Left ventricle myocardium inferior (tissue), 1 donor: Measurements from ENCODE around the gene CDS2. TPM values are rescaled to one million over a fixed set of nuclear protein-coding genes. Genes with fewer than 3 reads are reported as not detected.

Experiments used
- DNase-seq: peaks from one replicate; pipeline ENCODE4 v3.0.0-alpha.2; 2020
- H3K27ac ChIP-seq: fragments of 200-600 bp; replicated peaks from 2 replicates; pipeline ENCODE4 v1.8.0; 2021
- H3K27me3 ChIP-seq: fragments of 200-600 bp; 2 replicates; pipeline ENCODE4 v1.8.0; 2021; ENCODE audit warnings: low read depth
- H3K36me3 ChIP-seq: fragments of 200-600 bp; 2 replicates; pipeline ENCODE4 v1.8.0; 2021
- H3K4me1 ChIP-seq: fragments of 200-600 bp; 2 replicates; pipeline ENCODE4 v1.8.0; 2021
- H3K4me3 ChIP-seq: fragments of 200-600 bp; 2 replicates; pipeline ENCODE4 v1.8.0; 2021; ENCODE audit warnings: mild to moderate bottlenecking, moderate library complexity
- H3K9me3 ChIP-seq: fragments of 200-600 bp; replicated peaks from 2 replicates; pipeline ENCODE4 v1.8.0; 2021
- intact Hi-C: fragments of 100-400 bp; cut with micrococcal nuclease; formaldehyde crosslinking; loops from one replicate; pipeline ENCODE4 v1.11.0; 2022
- total RNA-seq: library from RNA; stranded (reverse); fragmentation: NEBNext Ultra II Directional; extraction: Animal tissue kit (Norgen Biotek cat#: 25700); gene quantifications from one replicate; pipeline ENCODE4 v1.2.1, GENCODE V29; 2021
- TF ChIP-seq, protein P1 (sequence below): fragments of 200-600 bp; IDR thresholded peaks from 2 replicates; pipeline ENCODE4 v1.8.0; 2021; ENCODE audit warnings: antibody characterized with exemption, mild to moderate bottlenecking, borderline replicate concordance
- donor health status: DM: no; HTN: yes; CAD: no; lungs with severe emphysema.

CDS2 gene
- total RNA-seq, 1 donor from 2014 or later: 79.0 TPM

- Histone ChIP-seq H3K4me3 (no peak overlapping the region), H3K27ac (peak overlapping the region; percentile 87), H3K4me1 (peaks cover 57% of the 10 kb centered on the region), H3K9me3 (no peaks in the 10 kb centered on the region), H3K36me3 (peaks cover 52% of the 10 kb centered on the region), H3K27me3 (no peaks in the 10 kb centered on the region)
- TF ChIP-seq, protein P1, sequence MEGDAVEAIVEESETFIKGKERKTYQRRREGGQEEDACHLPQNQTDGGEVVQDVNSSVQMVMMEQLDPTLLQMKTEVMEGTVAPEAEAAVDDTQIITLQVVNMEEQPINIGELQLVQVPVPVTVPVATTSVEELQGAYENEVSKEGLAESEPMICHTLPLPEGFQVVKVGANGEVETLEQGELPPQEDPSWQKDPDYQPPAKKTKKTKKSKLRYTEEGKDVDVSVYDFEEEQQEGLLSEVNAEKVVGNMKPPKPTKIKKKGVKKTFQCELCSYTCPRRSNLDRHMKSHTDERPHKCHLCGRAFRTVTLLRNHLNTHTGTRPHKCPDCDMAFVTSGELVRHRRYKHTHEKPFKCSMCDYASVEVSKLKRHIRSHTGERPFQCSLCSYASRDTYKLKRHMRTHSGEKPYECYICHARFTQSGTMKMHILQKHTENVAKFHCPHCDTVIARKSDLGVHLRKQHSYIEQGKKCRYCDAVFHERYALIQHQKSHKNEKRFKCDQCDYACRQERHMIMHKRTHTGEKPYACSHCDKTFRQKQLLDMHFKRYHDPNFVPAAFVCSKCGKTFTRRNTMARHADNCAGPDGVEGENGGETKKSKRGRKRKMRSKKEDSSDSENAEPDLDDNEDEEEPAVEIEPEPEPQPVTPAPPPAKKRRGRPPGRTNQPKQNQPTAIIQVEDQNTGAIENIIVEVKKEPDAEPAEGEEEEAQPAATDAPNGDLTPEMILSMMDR: no peak
- intact Hi-C loops: no loop called here
- no peak for DNase-seq
These were observed 68.8 kb downstream of the CDS2 start for GRCh38 chr20:5195655-5196054.

DNA sequence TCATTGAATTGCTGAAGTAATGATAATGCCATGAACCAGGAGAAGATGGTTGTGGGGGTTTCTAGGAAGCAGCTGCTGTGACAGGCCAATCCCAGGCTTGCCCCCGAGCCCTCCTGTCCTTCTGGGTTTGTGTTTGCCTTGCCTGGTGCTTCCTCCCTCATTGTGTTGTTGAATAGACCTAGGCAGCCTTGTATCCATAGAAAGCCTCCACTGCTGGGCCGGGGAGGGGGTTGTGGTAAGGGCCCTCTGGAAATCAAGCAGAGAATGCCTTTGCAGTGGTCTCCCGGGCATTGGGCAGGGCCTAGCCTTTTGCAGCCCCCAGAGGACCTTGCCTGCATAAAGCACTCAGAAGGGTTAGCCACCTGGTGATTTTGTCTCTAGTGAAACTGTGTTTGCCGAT is 69.3 kb downstream of the CDS2 start:
- no peak overlapping the region for H3K4me3 ChIP-seq
- no peaks in the 10 kb centered on the region for H3K9me3 ChIP-seq
- peaks cover 57% of the 10 kb centered on the region for H3K4me1 ChIP-seq
- peaks cover 47% of the 10 kb centered on the region for H3K36me3 ChIP-seq
- intact Hi-C loops: no loop called here
- H3K27ac ChIP-seq: peak overlapping the region; percentile 87
- DNase-seq: no peak
- H3K27me3 ChIP-seq: no peaks in the 10 kb centered on the region
- TF ChIP-seq, protein P1: no peak

GRCh38 chr20:5197270-5197827 is 70.5 kb downstream of the CDS2 start:
- intact Hi-C loops: no loop called here
- Histone ChIP-seq H3K9me3 (no peaks in the 10 kb centered on the region), H3K27ac (peak overlapping the region; percentile 87), H3K36me3 (peaks cover 38% of the 10 kb centered on the region), H3K4me1 (peaks cover 50% of the 10 kb centered on the region), H3K27me3 (no peaks in the 10 kb centered on the region), H3K4me3 (no peak overlapping the region)
- TF ChIP-seq, protein P1: no peak
- DNase-seq: peak; percentile 40

- TF ChIP-seq, protein P1: no peak
- no peaks in the 10 kb centered on the region for H3K9me3 ChIP-seq
- no peaks in the 10 kb centered on the region for H3K27me3 ChIP-seq
- H3K27ac ChIP-seq: peak overlapping the region; percentile 87
- DNase-seq: no peak
- H3K4me1 ChIP-seq: peaks cover 49% of the 10 kb centered on the region
- no peak overlapping the region for H3K4me3 ChIP-seq
- intact Hi-C loops: no loop called here
- H3K36me3 ChIP-seq: peaks cover 34% of the 10 kb centered on the region
These were observed 71.2 kb downstream of the CDS2 start for GRCh38 chr20:5197847-5198650.

DNA sequence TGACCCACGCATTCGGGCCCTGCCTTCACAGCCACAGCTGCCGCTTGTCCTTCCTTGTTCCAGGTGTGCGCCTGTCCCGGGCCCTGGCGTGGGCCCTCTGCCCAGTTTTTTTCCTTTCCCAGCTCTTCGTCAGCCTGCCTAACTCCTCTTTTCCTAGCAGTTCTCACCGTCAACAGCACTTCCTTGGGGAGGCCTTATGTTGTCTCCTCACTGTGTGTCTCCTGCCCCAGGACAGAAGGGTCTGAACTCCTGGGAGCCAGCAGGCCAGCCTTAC is 71.8 kb downstream of the CDS2 start:
- Histone ChIP-seq H3K27me3 (no peaks in the 10 kb centered on the region), H3K27ac (peak overlapping the region; percentile 87), H3K4me3 (no peak overlapping the region), H3K36me3 (peaks cover 28% of the 10 kb centered on the region), H3K4me1 (peaks cover 55% of the 10 kb centered on the region), H3K9me3 (no peaks in the 10 kb centered on the region)
- DNase-seq: no peak
- intact Hi-C loops: no loop called here
- TF ChIP-seq, protein P1: no peak
